Hematopoietic multipotent progenitor cell treated with erythropoietin and hydrocortisone succinate and interleukin-3 and kit ligand, for 6 days (in vitro differentiated cells): Measurements from ENCODE around the gene MXD3.

Experiments
- DNase-seq: peaks from one replicate; pipeline ENCODE4 v3.0.0-alpha.2; 2015

The MXD3 gene

GRCh38 chr5:177302354-177303110, 9.2 kb downstream of the MXD3 start:
- peak; percentile 54 for DNase-seq

GRCh38 chr5:177301503-177302165, 10.1 kb downstream of the MXD3 start:
- DNase-seq = no peak

DNA sequence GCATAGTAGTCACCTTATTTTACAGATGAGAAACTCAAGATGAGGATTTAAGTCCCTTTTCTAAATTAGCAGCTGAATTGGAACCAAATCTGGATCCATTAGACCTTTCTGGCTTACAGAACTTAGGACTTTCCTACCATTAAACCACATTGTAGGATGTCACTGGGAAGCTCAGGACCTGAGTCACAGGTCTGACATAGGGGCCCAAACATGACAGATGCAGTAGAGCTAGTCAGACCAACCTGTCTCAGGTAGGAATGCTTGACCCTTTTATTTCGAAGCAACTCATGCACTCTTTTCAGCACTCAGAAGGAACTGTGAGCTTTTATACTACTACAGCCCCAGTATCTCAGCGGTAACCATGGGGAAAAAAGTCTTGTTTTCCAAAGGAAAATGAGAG, 10.7 kb downstream of the MXD3 start:
- no peak for DNase-seq

DNA sequence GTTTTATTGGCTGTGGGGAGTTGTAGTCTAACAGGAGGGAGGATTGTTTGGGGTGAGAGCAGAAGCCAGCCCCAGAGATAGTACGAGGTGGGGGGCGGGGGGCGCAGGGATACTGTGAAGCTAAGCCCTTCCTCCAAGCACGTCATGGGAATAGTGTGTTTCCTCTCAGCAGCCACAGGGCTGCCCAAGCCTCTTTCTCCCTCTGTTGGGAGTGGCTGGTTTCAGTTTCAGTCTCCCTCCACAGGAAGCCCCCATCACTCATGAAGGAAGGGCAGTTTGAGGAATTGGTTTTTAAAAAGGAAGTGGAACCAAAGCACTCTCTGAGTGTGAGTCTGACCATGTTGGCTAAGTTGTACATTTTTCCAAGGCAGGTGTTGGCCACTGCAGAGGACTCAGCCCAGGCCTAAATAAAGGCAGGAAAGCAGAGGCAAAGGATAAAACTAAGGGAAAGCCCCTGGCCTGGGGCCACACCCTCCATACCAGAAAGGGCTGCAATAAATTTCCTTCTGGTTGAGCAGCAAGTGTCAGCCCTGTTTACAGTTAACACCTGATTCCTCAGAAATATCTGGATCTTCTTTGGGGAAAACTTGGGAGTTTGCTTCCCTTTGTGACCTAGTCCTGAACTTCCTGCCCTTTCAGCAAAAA, 11.3 kb downstream of the MXD3 start:
- DNase-seq = peak; percentile 85

GRCh38 chr5:177299697-177300096, 12.0 kb downstream of the MXD3 start:
- no peak for DNase-seq

DNA sequence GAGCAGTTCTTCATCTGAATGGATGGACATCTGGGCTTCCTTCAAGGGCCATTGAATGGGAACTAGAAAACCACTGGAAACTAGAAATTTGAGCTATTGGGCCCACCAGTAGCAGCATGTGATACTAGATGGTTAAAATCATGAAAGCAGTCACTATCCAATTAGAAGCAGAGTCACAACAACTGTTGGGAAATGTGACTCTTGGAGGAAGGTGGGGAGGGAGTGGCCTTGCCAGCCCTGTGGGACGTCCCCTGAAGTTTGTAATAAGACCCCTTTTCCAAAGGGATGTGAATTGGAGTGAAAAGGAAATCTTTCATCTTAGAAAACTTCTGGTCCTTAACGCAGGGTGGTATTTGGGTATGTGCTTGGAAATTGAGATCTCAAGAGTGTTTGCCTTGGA, 13.8 kb downstream of the MXD3 start:
- DNase-seq = no peak

DNA sequence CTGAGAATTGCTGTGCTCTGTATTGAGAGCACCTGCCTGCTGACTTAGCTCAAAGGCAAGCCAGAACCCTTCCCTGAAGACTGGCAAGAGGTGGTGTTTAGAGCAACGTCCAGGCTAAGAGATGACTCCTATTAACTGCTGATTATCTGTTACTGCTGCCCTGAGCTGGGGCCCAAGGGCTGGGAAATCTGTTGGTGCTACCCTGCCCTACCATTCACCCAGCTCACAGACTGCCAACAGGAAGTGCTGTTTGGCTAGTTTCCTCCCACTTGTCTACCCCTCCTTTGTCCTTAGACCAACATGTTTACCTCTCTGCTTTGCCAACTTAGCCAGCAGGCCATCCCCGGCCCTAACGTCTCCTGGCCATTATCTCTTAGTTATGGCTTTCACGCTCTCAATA, 15.1 kb downstream of the MXD3 start:
- no peak for DNase-seq

- no peak for DNase-seq
Observed at GRCh38 chr5:177295924-177296323, 15.8 kb downstream of the MXD3 start.

DNA sequence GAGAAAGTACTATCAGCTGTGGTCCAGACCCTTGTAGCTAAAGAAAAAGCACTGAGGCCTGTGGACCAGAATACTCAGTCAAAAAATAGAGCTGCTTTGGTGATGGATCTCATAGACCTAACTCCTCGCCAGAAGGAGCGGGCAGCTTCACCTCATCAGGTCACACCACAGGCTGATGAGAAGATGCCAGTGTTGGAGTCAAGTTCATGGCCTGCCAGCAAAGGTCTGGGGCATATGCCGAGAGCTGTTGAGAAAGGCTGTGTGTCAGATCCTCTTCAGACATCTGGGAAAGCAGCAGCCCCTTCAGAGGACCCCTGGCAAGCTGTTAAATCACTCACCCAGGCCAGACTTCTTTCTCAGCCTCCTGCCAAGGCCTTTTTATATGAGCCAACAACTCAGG, 17.1 kb downstream of the MXD3 start:
- DNase-seq = no peak

- no peak for DNase-seq
Observed at GRCh38 chr5:177293819-177294581, 17.7 kb downstream of the MXD3 start.

GRCh38 chr5:177291735-177292134, 20.0 kb downstream of the MXD3 start:
- no peak for DNase-seq

DNA sequence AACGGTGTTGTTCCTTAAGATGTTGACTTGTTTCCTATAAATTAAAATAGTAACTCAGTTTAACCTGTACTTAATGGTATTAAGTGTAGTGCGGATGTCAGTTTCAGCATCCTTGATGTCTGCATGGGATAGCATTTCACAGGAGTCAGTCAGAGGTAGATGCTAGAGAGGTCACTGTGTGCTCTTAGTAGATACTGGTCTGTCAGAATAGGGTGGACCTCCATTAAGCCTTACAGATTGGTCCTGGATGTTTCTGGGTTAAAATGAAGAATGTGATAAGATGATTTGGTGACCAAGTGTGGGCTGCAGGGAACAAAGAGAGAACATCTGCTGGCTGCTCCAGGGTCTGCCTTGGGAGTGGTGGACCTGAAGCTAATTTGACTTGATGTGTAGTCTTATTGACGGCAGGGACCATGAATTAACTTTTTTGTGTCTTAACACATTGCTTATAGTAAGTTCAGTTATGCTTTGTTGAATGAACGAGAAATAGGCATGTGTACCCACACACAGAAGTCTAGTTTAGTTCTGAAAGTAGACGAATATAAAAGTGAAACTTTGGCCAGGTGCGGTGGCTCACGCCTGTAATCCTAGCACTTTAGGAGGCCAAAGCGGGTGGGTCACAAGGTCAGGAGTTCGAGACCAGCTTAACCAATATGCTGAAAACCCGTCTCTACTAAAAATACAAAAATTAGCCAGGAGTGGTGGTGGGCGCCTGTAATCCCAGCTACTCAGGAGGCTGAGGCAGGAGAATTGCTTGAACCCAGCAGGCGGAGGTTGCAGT, 20.7 kb downstream of the MXD3 start:
- no peak for DNase-seq

- DNase-seq = no peak
Observed at GRCh38 chr5:177288191-177288590, 23.5 kb downstream of the MXD3 start.

DNA sequence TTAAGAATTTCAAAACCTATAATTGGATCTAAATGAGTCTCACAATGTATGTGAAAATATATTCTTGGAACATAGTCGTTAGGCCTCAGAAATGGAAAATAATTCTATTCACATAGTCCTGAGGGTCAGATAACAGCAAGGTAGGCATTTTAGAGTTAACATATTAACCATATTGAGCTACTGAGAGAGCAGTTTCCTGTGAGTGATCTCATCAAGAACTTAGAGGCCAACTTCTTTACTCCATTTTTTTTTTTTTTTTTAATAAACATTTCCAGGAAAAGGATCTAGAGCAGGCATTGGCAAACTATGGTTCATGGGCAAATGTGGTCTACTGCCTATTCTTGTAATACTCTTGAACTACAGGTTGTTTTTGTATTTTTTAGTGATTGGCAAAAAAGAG, 34.8 kb downstream of the MXD3 start:
- no peak for DNase-seq

DNA sequence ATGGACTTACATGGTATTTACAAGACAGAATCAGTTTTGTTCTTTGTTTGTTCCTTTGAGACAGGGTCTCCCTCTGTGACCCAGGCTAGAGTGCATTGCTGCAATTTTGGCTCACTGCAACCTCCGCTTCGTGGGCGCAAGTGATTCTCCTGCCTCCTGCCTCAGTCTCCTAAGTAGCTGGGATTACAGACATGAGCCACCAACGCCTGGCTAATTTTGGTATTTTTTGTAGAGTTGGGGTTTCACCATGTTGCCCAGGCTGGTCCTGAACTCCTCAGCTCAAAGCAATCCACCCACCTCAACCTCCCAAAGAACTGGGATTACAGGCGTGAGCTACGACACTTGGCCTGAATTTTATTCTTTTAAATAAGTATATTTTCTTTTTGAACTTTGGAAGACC, 35.8 kb downstream of the MXD3 start:
- DNase-seq = no peak

DNA sequence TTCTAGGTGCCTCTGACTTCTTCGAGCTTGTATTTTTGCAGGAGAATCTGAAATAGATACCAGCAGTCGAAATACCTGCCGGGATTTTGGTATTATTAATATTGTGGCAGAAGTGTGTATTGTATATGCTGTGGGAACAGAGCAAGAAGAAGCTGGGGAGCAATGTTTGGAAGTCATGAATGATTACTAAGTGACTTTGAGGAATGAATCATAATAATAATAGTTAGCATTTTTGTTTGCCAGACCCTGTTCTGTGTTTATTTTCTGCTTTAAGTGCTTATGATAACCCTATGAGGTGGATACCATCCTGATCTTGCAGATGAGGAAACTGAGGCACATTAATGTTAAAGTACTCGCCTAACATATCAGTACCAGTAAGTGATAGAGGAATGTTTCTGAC, 40.6 kb downstream of the MXD3 start:
- DNase-seq = no peak

DNA sequence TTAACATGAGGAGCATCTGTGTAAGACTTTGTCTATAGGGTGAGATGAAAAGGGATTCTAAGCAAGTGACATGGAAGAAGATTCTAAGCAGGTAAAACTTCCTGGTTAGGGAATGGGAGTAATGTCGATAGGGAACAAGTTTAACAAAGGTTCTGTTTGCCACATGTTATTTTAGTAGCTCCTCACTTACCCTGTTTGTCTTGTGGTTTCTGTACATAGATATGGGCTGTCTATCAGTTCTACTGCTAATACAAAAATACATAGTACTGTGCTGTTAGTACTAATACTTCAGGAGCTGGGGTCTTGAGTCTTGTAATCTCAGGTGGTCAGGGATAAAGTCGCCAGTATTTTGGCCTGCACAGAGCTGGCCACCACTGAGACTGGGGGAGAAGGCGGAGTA, 41.0 kb downstream of the MXD3 start:
- DNase-seq = no peak

GRCh38 chr5:177269976-177270375, 41.7 kb downstream of the MXD3 start:
- DNase-seq = no peak

DNA sequence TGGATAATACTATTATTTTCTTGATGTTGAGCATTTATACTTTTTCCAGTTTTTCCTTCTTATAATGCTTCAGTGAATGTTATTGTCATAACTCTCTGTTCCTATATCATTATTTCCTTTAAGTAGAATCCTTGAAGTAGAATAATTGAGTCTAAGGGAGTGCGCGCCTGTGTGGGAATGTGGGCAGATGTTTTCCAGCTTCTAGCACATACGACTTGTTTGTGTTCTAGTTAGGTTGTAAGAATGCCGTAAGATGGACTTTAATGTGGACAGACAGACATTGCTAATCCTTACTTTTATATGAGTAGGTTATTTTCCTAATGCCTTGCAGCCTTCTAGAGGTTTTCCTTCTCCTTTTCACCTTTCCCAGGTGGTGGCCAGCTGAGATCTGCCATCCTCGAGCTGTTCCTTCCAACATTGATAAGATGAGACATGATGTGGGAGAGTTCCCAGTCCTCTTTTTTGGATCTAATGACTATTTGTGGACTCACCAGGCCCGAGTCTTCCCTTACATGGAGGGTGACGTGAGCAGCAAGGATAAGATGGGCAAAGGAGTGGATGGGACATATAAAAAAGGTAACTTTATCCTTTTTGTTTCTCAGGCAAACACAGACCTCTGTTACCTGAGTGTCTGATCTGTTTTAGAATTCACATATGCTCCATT, 42.3 kb downstream of the MXD3 start:
- no peak for DNase-seq

GRCh38 chr5:177265395-177265794, 46.3 kb downstream of the MXD3 start:
- DNase-seq = no peak

DNA sequence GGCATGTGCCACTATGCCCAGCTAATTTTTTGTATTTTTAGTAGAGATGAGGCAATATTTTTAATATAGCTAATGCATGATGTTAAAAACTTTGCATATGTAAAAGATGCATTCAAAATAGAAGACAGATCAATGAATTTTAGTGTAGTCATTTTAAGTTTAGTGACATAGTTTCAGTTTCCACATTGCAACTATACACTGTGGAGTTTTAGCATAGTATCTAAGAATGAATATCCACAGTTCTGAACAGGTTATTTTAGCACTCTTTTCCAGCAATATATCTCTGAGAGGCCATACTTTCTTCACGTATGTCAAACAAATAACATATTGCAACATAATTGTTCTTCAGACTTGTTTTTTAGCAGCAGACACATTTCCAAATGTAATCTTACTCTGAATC, 47.5 kb downstream of the MXD3 start:
- no peak for DNase-seq

DNA sequence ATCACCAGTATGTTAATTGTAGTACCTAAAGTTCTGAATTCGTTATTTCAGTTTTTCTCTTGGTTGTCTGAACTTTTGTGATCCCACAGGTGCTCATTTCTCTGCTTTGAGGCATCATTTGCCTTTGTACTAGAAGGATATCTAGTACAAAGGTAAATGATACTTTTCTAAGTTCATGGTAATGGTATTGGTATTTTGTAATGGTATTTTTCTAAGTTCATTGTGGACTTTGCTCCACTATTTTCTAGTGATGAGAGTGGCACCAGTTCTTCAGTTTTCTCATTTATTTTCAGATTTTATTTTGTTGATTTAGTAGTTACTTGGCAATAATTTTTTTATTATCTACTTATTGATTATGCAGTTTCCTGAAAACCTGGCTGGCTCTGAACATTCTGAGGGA, 50.2 kb downstream of the MXD3 start:
- DNase-seq = no peak
